NCI-H345 treated with DMSO at 0.1 percent for 48 hours (cell line): ENCODE measurements around the gene FAM120B.
"Not testable (repeated sequence)": the region's sequence is repeated elsewhere in the genome, so short reads cannot be mapped to it uniquely, and the experiment has no call there.

Experiments
- DNase-seq: peaks from one replicate; lab custom pipeline; 2025; ENCODE audit not compliant: unreplicated experiment; lab: John Stamatoyannopoulos, UW

FAM120B gene

DNA sequence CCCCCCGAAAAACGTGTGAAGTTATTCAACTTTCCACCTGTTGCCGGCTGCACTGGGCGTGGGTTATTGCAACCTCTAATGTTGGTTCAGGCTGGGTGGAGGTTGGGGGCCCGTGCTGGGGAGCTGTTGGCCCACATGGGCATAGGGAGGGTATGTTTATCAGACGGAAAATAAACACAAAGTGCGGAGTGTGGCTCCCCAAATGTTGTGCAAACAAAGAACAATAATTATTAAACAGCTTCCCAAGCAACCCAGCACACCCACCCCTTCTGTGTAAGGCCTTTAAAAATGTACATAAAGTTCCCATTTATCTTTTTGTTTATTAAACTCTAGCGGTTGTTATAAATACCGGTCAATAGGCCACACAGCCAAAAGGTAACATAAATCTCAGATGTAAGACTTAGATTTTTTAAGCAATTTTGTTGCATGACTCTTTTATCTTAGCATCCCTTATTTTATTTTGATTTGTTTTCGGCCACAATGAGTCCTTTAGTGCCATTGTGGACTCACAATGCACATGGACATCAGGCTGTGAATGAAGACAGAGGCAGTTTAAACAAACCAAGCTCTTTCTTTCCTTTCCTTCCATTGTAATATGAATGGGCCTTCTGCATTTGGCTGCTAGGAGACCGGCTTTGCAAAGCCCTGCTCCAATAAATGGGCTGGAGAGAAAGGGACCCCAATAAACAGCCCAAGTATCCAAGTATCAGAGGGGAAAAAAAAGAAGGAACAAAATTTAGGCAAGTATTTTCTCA is 8.8 kb upstream of the FAM120B start:
- DNase-seq: no peak

DNA sequence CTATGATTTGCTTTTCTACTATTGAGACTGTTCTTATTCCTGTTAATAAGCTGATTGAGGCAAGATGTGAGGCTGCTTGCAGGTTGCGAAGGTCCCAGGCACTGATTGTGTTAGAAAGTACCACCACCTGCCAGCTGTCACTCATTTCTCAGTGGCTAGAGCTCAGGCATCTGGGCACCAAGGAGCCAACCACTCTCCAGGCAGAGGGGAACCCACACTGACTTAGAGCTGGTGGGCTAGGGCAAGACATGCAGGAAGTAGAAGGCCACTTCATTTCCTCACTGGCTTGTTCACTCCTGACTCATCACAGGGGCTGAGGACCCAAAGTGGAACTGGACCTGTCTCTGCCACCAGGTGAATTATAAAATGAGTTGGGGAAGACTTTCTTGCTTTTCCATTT is 7.9 kb upstream of the FAM120B start:
- no peak for DNase-seq

- no peak for DNase-seq
These were observed 5.4 kb upstream of the FAM120B start for GRCh38 chr6:170301184-170301583.

DNA sequence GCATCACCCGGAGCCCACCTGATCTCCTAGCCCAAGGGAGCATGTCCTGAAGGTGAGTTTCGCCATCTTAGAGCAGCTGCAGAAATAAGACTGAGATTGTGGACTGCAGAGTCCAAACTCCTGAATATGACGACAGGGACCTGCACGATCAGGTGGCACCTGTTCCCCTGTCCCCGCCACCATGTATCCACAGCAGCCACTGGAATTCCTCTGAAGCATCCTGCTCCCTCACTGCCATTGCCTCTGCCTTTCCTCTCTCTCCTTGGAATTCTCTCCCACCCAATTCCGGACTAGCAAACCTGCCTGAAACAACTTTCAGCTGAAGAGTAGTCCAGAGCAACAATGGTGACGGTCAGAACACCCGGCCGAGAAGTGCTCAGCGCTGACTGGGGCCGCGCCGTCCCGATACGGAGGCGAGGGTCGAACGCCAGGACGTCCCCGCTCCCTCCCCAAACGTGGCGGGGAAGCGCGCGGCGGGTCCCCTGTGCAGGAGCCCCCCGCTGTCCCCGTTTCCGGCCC is 694 bp upstream of the FAM120B start:
- no peak for DNase-seq

- DNase-seq: no peak
These were observed 555 bp downstream of the FAM120B start for GRCh38 chr6:170307080-170307545.

DNA sequence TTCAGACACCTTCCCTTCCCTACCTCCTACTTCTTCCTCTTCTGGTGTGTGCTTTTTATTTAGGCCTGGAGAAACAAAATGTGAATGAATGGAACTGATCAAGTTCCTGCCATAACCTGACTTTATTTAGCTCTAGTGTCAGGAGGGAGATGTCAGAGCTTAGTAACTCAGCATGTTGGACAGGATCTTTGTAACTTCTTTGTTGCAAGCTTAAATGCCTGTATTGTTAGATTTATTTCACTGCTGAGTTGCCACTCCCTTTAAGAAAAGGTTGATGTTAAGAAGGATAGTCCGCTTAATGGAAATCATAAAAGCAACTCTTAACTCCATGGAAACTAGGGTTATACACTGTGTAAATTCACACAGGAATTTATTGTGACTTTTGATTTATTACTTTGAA is 2.2 kb downstream of the FAM120B start:
- no peak for DNase-seq

GRCh38 chr6:170311696-170312095 is 5.1 kb downstream of the FAM120B start:
- no peak for DNase-seq

GRCh38 chr6:170312876-170313275 is 6.3 kb downstream of the FAM120B start:
- no peak for DNase-seq

DNA sequence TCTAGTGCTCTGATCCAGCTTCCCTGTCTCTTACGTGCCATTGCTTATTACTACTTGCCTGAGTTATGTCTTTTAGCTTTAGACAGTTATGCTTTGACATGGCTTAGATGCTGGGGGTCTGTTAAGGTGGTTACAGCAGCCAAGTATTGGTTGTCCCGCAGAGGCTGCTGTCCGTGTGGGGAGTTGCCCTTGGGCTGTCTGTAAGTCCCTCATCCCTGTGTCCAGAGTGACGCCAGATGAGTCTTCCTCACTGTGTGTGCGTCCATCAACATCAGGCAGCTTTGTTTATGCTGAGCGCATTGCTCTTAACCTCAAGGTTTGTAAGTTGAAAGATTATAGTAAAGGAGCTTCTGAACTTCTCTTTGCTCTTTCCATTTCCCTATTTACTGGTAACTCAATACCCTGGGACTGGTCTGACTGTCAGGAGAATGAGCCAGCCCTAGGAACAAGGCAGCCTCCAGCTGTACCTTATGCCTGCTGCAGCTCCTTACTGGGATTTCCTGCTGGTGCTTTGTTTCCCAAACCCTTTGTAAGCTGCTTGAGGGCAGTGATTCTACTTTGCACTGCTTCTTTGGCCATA is 7.2 kb downstream of the FAM120B start:
- no peak for DNase-seq

DNA sequence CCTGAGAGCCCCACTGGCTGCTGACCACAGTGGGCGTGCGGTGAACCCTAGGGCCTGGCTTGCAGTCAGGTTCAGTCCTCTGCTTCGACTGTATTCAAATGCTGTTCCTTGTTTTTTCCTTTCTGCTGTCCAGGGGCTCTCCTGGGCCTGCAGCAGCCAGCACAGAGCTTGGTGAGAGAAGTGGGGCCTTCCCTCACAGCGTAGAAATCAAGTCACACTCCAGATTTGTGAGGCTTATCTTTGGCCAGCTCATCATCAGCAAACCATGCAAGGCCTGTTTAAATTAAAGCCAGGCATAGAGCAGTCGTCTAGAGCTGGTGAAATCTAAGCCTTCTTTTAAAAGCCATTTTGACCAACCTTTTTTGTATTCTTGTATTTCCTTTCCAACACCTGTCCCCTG is 8.4 kb downstream of the FAM120B start:
- DNase-seq: no peak

- no peak for DNase-seq
These were observed 9.5 kb downstream of the FAM120B start for GRCh38 chr6:170316071-170316470.

- no peak for DNase-seq
These were observed 10.5 kb downstream of the FAM120B start for GRCh38 chr6:170317076-170317475.

DNA sequence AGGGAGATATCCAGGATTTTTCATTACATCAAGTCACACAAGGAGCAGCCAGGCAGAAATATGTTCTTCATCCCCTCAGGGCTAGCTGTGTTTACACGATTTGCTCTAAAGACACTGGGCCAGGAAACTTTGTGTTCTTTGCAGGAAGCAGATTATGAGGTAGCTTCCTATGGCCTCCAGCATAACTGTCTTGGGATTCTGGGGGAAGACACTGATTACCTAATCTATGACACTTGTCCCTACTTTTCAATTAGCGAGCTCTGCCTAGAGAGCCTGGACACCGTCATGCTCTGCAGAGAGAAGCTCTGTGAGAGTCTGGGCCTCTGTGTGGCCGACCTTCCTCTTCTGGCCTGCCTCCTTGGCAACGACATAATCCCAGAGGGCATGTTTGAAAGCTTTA is 11.2 kb downstream of the FAM120B start:
- no peak for DNase-seq

DNA sequence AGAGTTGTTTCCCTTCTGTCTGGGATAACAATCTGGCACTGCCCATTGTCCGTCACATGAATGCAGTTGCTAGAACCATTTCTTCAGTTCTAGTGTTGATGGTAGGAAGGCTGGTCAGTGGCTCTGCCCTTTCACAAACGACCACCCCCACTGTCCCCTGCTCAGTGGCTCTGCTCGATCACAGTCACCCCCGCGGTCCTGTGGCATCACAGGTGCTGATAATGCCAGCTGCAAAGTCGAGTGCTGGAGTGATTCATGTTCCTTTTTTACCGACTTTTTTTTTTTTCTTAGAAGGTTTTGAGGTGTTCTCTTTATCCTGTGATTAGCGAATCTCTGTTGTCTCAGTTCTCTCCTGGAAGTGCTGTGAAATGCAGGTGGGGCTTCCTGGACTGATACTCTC is 22.8 kb downstream of the FAM120B start:
- no peak for DNase-seq

DNA sequence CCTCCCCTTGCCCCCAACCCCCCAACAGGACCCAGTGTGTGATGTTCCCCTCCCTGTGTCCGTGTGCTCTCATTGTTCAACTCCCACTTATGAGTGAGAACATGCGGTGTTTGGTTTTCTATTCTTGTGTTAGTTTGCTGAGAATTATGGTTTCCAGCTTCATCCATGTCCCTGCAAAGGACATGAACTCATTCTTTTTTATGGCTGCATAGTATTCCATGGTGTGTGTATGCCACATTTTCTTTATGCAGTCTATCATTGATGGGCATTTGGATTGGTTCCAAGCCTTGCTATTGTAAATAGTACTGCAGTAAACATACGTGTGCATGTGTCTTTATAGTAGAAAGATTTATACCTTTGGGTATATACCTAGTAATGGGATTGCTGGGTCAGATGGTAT is 28.6 kb downstream of the FAM120B start:
- not testable (repeated sequence) for DNase-seq

DNA sequence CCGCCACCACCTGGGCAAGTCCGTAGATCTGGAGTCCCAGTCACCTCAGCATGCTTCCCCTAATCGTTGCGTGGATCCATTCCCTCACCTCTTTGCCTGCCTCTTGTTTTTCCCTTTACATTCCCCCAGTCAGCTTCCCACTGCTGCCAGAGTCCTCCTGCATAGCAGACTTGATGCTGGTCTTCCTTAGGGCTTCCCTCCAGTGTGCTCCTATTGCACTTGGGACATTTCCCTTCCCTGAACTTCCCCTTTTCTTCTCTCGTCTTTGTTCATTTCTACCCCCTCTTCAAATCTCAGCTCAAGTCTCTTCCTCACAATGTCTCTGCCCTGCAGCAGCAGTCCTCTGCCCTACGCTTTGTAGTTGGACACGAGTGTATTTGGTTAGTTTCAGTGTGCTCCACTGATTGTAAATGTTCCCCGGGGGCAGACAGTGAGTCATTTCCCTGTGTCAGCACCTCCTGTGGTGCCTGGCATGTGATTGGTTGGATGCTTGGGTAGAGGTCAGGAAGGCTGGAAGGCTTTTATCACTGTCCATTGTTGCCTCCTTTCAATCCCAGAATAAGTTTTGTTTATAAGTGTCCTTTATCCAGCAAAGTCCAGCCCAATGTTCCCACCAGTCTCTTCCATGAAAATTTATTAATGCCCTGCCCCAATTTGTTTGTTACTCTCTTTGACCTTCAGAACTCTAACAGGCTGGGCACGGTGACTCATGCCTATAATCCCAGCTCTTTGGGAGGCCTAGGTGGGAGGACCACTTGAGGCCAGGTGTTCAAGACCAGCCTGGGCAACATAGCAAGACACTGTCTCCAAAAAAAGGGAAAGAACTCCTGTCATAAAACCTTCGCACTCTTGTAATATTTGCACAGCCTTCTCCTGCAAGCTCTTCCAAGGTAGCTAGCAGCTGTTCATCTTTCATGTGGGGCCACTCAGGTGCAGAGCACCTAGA is 38.3 kb downstream of the FAM120B start:
- DNase-seq: no peak

- DNase-seq: no peak
These were observed 39.1 kb downstream of the FAM120B start for GRCh38 chr6:170345662-170346061.

GRCh38 chr6:170346649-170347048 is 40.1 kb downstream of the FAM120B start:
- no peak for DNase-seq

DNA sequence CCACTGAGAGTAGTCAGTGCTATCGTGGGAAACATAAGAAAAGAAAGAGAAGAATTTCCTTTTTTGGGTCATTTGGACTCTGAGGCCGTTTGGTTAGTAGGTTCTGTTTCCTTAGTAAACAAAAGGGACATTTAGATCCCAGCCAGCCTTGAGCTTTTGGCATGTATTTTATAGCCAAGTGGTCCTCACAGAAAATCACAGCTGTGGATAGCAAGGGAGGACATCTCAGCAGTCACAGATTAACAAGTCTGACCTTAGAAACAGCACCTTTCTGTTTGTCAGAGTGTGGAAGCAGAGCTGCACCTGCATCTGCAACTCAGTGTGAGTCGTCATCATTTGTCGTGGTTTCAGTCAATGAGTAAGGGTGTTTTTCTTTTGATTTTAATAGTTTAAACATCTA is 40.5 kb downstream of the FAM120B start:
- no peak for DNase-seq

GRCh38 chr6:170347975-170348374 is 41.4 kb downstream of the FAM120B start:
- no peak for DNase-seq

- not testable (repeated sequence) for DNase-seq
These were observed 44.9 kb downstream of the FAM120B start for GRCh38 chr6:170351456-170351855.
